Measurements from ENCODE around the gene NMU.

- TF ChIP-seq MAX (IDR thresholded peaks at IDR 0.05; ENCODE audit: low read depth, low read length) (no peak), CTCF (IDR thresholded peaks at IDR 0.05; ENCODE audit: low read depth, low read length) (no peak), MYC (IDR thresholded peaks at IDR 0.05; ENCODE audit: low read depth, low read length) (no peak), POLR2A (IDR thresholded peaks at IDR 0.05; ENCODE audit: extremely low read depth, insufficient read length) (no peak)
These were observed 86.2 kb downstream of the NMU start for GRCh38 chr4:55549888-55550287.

Data from NB4 (cell line).